Lower leg skin (tissue), 4 donors: ENCODE results near the gene ELMOD2. TPM values are rescaled to one million over a fixed set of nuclear protein-coding genes. Genes with fewer than 3 reads are reported as not detected.
A peak's percentile ranks its signal among the peaks of the same experiment; 100 is the strongest.

Source experiments
- DNase-seq, 2 donors: peaks; one replicate each; pipeline ENCODE4 v3.0.0-alpha.2; 2019; ENCODE audit warnings: low spot score in 2 of 2
- H3K4me3 ChIP-seq: fragments of 200-600 bp; sonication (generic); 2 replicates; pipeline ENCODE4 v1.5.1; 2017; ENCODE audit warnings: mild to moderate bottlenecking, low read depth; ENCODE audit not compliant: poor library complexity, severe bottlenecking
- POLR2A ChIP-seq, 2 donors: fragments of 450-650 bp; IDR thresholded peaks; one replicate each; pipeline ENCODE4 v1.6.1; 2016 to 2017; ENCODE audit warnings: antibody characterized with exemption in 2 of 2, mild to moderate bottlenecking in 1 of 2, moderate library complexity in 1 of 2
- WGBS, 2 donors: methylation state at CpG; one replicate each; pipeline ENCODE4 v1.1.5; 2018; 5-methylcytosine and 5-hydroxymethylcytosine counted together
- intact Hi-C: fragments of 100-400 bp; cut with DNase I; formaldehyde crosslinking; loops from one replicate; pipeline ENCODE4 v1.15.0; 2023; ENCODE audit warnings: low total_unique reads
- total RNA-seq, 4 donors: library from RNA; depleted of rRNA; stranded (reverse); fragments of >200 nt; gene quantifications; one replicate each; pipeline ENCODE4 v1.1.0, GENCODE V29; 2016
- TF ChIP-seq, protein P1 (sequence below), 3 donors: fragments of 450-650 bp; IDR thresholded peaks; one replicate each; pipeline ENCODE4 v1.5.1; 2016; ENCODE audit warnings: antibody characterized with exemption in 3 of 3, mild to moderate bottlenecking in 3 of 3, moderate library complexity in 2 of 3

Gene ELMOD2, protein sequence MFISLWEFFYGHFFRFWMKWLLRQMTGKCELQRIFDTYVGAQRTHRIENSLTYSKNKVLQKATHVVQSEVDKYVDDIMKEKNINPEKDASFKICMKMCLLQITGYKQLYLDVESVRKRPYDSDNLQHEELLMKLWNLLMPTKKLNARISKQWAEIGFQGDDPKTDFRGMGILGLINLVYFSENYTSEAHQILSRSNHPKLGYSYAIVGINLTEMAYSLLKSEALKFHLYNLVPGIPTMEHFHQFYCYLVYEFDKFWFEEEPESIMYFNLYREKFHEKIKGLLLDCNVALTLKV
- 10 to 100 TPM in 3 of 4 donors, 1 to 10 TPM in 1; 8.3 to 19.9 (median 13.6) TPM for total RNA-seq

DNA sequence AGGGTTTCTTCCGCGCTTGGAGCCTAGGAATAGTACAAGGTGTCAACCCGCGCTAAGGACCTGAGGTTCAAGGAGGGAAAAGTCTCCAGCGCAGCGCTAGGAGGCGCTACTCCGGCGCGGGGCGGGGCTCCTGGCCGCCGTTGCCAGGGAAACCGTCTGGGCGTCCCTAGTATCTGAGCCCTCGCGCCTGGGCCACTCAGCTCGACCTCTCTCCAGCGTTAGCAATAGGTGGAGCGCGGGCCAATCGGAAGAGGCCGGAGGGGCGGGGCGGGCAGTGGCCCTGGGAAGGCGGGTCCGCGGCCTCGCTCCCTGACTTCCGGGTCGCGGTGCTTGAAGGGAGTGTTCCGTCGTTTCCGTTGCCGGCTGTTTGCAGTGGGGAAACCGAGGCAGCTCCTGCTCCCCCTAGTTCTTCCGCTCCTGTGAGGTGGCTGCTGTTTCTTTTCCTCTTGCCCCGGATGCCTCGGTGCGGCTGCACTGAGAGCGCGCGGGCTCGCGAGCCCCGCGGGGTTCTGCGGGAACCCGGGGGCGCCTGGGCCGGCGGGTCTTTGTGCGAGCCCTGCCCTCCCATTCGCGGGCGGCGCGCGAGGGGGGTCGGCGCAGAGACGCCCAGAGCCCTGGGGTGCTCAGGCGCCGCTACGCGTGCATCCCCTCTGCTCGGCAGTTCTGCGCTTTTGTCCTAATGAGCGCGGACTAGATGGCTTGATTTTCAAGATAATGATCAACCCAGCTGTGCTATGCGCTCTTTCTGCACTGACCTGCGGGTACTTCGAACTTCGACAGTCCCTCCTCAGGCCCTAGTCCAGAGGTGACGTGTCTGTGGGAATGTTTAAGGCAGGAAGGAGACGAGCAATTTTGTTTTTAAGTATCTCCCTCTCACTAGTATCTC is at the start of gene ELMOD2:
ELMOD2 (plus strand) TSS at position 312 of the 886 bp plus-strand sequence. CDS start 1,261 bp downstream, outside the sequence.
- intact Hi-C loops, result no loop called here
- peak within 1 kb of the TSS; percentile 97 for H3K4me3 ChIP-seq
- TF ChIP-seq, protein P1, sequence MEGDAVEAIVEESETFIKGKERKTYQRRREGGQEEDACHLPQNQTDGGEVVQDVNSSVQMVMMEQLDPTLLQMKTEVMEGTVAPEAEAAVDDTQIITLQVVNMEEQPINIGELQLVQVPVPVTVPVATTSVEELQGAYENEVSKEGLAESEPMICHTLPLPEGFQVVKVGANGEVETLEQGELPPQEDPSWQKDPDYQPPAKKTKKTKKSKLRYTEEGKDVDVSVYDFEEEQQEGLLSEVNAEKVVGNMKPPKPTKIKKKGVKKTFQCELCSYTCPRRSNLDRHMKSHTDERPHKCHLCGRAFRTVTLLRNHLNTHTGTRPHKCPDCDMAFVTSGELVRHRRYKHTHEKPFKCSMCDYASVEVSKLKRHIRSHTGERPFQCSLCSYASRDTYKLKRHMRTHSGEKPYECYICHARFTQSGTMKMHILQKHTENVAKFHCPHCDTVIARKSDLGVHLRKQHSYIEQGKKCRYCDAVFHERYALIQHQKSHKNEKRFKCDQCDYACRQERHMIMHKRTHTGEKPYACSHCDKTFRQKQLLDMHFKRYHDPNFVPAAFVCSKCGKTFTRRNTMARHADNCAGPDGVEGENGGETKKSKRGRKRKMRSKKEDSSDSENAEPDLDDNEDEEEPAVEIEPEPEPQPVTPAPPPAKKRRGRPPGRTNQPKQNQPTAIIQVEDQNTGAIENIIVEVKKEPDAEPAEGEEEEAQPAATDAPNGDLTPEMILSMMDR (IDR thresholded peaks at IDR 0.05), result peak in 1 of 3 donors; percentile 65
- no peak for TF ChIP-seq POLR2A (IDR thresholded peaks at IDR 0.05)
- DNase-seq, result peak; percentile 98 to 100
- 1% methylated on average over 31 to 50 of the region's 77 CpGs for WGBS, 2 donors

DNA sequence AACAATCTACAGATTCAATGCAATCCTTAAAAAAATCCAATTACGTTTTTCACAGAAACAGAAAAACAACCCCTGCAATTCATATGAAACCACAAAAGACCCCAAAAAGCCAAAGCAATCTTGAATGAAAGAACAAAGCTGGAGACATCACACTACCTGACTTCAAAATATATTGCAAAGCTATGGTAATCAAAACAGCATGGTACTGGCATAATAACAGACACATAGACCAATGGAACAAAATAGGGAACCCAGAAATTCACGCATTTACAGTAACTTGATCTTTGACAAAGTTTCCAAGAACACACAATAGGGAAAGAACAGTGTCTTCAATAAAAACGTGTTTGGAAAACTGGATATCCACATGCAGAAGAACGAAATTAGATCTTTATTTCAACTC is 40.5 kb upstream of the ELMOD2 start:
- 81 to 85% methylated on average over 4 of the region's 4 CpGs for WGBS, 2 donors
- DNase-seq, result no peak
- TF ChIP-seq POLR2A (IDR thresholded peaks at IDR 0.05), result no peak
- TF ChIP-seq, protein P1 (IDR thresholded peaks at IDR 0.05), result no peak
- intact Hi-C loops, result no loop called here
- no peak overlapping the region for H3K4me3 ChIP-seq

DNA sequence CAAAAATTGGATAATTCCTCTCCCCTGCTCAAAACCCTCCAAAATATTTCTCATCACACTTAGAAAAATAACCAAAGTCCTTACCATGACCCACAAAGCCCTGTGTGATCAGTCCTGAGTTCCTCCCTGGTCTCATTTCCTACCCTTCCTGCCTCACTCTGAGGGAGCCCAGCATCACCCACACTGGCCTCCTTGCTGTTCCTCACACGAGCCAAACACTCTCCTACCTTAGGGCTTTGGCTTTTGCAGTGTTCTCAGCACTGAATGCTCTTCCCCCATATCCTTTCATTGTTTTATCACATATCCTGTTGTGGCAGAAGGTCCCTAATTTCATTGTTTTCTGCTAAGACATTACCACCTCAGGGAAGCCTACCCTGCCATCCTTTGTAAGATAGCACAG is 38.0 kb upstream of the ELMOD2 start:
- no peak for DNase-seq
- intact Hi-C loops, result no loop called here
- 32 to 38% methylated on average over 1 of the region's 1 CpG for WGBS, 2 donors
- TF ChIP-seq, protein P1 (IDR thresholded peaks at IDR 0.05), result no peak
- TF ChIP-seq POLR2A (IDR thresholded peaks at IDR 0.05), result no peak
- no peak overlapping the region for H3K4me3 ChIP-seq

DNA sequence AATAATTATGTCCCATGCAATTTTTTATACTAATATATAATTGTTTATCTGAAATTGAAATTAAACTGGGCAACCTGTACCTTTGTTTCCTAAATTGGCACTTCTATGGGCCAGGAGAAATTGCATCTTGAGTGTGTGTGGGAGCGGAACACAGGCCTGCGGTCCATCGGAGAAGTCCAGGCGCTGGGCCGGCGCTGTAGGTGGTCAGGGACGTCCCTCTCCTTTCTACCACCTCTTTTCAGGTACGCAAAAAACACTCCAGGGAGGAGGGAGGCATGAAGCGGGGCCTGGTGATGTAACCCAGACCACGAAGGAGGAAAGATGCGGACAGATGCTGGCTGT is 26.6 kb upstream of the ELMOD2 start:
- WGBS, 2 donors, result 80 to 89% methylated on average over 11 of the region's 11 CpGs
- TF ChIP-seq, protein P1 (IDR thresholded peaks at IDR 0.05), result no peak
- no peak for TF ChIP-seq POLR2A (IDR thresholded peaks at IDR 0.05)
- intact Hi-C loops, result no loop called here
- no peak for DNase-seq
- no peak overlapping the region for H3K4me3 ChIP-seq

DNA sequence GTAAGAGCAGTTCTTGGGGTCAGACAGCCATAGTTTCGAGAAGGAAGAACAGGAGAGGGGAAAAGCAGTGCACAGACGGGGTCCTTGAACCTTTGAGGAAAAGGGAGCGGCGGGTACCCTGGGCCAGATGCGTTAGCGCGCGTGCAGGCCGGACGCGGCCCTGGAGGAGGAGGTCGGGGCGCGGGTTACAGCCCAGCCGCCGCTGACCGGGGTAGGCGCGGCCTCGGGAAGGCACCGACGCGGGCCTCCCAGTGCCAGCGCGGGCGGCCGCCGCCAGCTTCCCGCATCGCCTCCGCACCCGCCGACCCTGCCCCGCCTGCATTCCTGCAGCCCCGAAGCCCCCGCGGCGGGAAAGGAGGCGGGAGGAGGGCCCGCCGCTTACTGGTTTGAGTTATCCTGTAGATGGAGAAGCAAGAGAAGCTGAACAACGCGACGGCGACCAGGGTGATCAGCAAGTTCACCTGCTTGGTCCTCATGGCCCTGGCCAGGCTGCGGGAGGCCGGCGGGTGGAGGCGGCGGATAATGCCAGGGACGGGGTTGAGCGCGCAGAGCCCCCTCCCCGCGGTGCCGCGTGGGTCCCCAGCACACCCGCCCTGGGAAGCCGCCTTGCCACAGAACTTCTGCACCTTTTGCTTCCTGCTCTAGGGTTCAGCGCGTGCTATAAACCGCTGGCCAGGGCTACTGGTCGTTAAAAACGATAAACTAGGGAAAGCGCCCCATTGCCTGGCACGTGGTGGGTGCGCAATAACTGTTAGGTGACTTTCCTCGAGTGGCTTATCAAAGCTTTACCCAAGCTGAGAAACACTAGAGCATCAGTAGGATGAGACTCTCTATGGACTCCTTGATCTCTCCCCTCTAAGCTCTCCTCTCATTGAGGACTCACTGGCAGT is 26.0 kb upstream of the ELMOD2 start, which contains the start of gene MGAT4D:
MGAT4D (minus strand) TSS at position 547 of the 890 bp plus-strand sequence; CDS start at position 476, 71 bp downstream.
- no peak within 1 kb of the TSS for H3K4me3 ChIP-seq
- no peak for DNase-seq
- intact Hi-C loops, result no loop called here

More for the DNA sequence above, 26.0 kb upstream of the ELMOD2 start, which contains the start of gene MGAT4D:
- 11 to 12% methylated on average over 52 to 68 of the region's 68 CpGs for WGBS, 2 donors
- TF ChIP-seq POLR2A (IDR thresholded peaks at IDR 0.05), result no peak
- TF ChIP-seq, protein P1 (IDR thresholded peaks at IDR 0.05), result no peak
